GM12878 (cell line): ENCODE measurements around the gene VSTM4. TPM values are rescaled to one million over a fixed set of nuclear protein-coding genes. Genes with fewer than 3 reads are reported as not detected.

Source experiments
- ATAC-seq: fragments of 200-7000 bp; cut with Tn5 transposase; 3 replicates; pipeline ENCODE4 v1.9.1; 2020; ENCODE audit warnings: mild to moderate bottlenecking, moderate library complexity
- BruUV-seq: library from RNA; stranded (reverse); fragments of 400-500 nt; replicated peaks from 2 replicates; lab custom pipeline; 2021; lab: Mats Ljungman, UMichigan
- CTCF ChIA-PET: fragments of 300-600 bp; sonication (Branson Sonifier 250); formaldehyde crosslinking; extraction: SDS; loops from one replicate; lab custom pipeline; 2021; ENCODE audit warnings: inconsistent platforms; lab: Yijun Ruan, JAX
- POLR2A ChIA-PET: fragments of 350-600 bp; formaldehyde crosslinking; extraction: SDS; loops from one replicate; lab custom pipeline; 2021; ENCODE audit warnings: inconsistent platforms; lab: Charles Lee
- RAD21 ChIA-PET: fragments of 300-600 bp; sonication (Branson Sonifier 250); formaldehyde crosslinking; loops from one replicate; lab custom pipeline; 2023; ENCODE audit warnings: antibody characterized with exemption; ENCODE audit not compliant: unreplicated experiment; lab: Charles Lee
- SMC1A ChIA-PET: fragments of 300-600 bp; sonication (Branson Sonifier 250); formaldehyde crosslinking; loops from one replicate; lab custom pipeline; 2023; ENCODE audit not compliant: unreplicated experiment, uncharacterized antibody; lab: Charles Lee
- DNase-seq: peaks from one replicate; pipeline ENCODE4 v3.0.0-alpha.2; 2011; ENCODE audit warnings: low read depth, low spot score
- FAIRE-seq: peaks from 3 replicates; lab custom pipeline; 2011; peaks lifted over from hg19 to GRCh38; lab: Jason Lieb, UNC
- H2AFZ ChIP-seq: 2 replicates; pipeline ENCODE4 v1.6.0; 2011; ENCODE audit warnings: low read depth, low read length, control low read depth; ENCODE audit not compliant: control insufficient read depth
- H3K27ac ChIP-seq: 2 replicates; pipeline ENCODE4 v1.5.1; 2011; ENCODE audit warnings: control low read depth; ENCODE audit not compliant: control insufficient read depth, insufficient read depth
- H3K27me3 ChIP-seq, 2 experiments: replicated peaks in 1 of 2; 2 replicates each; pipeline versions ENCODE4 v1.6.0 to v1.6.1; 2011; ENCODE audit warnings: low read length in 1 of 2; ENCODE audit not compliant: control insufficient read depth in 2 of 2, insufficient read depth in 2 of 2
- H3K36me3 ChIP-seq, 2 experiments: 2 replicates each; pipeline ENCODE4 v1.5.1; 2011; ENCODE audit warnings: low read length in 1 of 2; ENCODE audit not compliant: control insufficient read depth in 2 of 2, insufficient read depth in 2 of 2
- H3K4me1 ChIP-seq: 2 replicates; pipeline ENCODE4 v1.6.1; 2011; ENCODE audit warnings: mild to moderate bottlenecking, low read length, moderate library complexity, mixed read lengths; ENCODE audit not compliant: control insufficient read depth, insufficient read depth
- H3K4me2 ChIP-seq: 2 replicates; pipeline ENCODE4 v1.6.0; 2011; ENCODE audit warnings: control low read depth; ENCODE audit not compliant: control insufficient read depth, insufficient read depth
- H3K4me3 ChIP-seq: fragments of 200-600 bp; sonication (generic); 2 replicates; pipeline ENCODE4 v1.5.1; 2016
- H3K79me2 ChIP-seq: 2 replicates; pipeline ENCODE4 v1.6.0; 2011; ENCODE audit warnings: low read length; ENCODE audit not compliant: control insufficient read depth, insufficient read depth
- H3K9ac ChIP-seq: 2 replicates; pipeline ENCODE4 v1.8.0; 2011; ENCODE audit warnings: low read length, control low read depth, mixed read lengths; ENCODE audit not compliant: control insufficient read depth, insufficient read depth
- H3K9me3 ChIP-seq: replicated peaks from 3 replicates; pipeline ENCODE4 v1.5.1; 2011; ENCODE audit warnings: mild to moderate bottlenecking, low read length; ENCODE audit not compliant: control insufficient read depth, insufficient read depth
- H4K20me1 ChIP-seq: 2 replicates; pipeline ENCODE4 v1.6.0; 2011; ENCODE audit not compliant: control insufficient read depth, insufficient read depth
- ATF7 ChIP-seq: fragments of 450-650 bp; IDR thresholded peaks from 2 replicates; pipeline ENCODE4 v1.6.1; 2016; ENCODE audit warnings: low read depth, mild to moderate bottlenecking
- HDAC6 ChIP-seq: fragments of 200-600 bp; sonication (generic); IDR thresholded peaks from one replicate; pipeline ENCODE4 v1.8.0; 2017; ENCODE audit warnings: antibody characterized with exemption; ENCODE audit not compliant: unreplicated experiment
- HDGF ChIP-seq: fragments of 450-650 bp; IDR thresholded peaks from 2 replicates; pipeline ENCODE4 v1.6.1; 2016; ENCODE audit warnings: antibody characterized with exemption
- IRF3 ChIP-seq: fragments of 450-650 bp; IDR thresholded peaks from 2 replicates; pipeline ENCODE4 v1.6.1; 2014; ENCODE audit warnings: mild to moderate bottlenecking
- IRF4 ChIP-seq: IDR thresholded peaks from 2 replicates; pipeline ENCODE4 v1.6.1; 2011; ENCODE audit warnings: low read depth, low read length
- JUNB ChIP-seq: IDR thresholded peaks from 2 replicates; pipeline ENCODE4 v1.6.1; 2016; ENCODE audit warnings: antibody characterized with exemption, mild to moderate bottlenecking
- NFYB ChIP-seq: IDR thresholded peaks from 2 replicates; pipeline ENCODE4 v1.6.1; 2011; ENCODE audit warnings: low read depth, mild to moderate bottlenecking, low read length, improper control_type of control experiment, moderate library complexity; ENCODE audit not compliant: insufficient read depth
- PAX5 ChIP-seq: IDR thresholded peaks from 2 replicates; pipeline ENCODE4 v1.6.1; 2011; ENCODE audit warnings: low read depth, low read length, borderline replicate concordance
- SPI1 ChIP-seq: IDR thresholded peaks from 2 replicates; pipeline ENCODE4 v1.6.1; 2011; ENCODE audit warnings: low read depth, mild to moderate bottlenecking, low read length, moderate library complexity, borderline replicate concordance; ENCODE audit not compliant: insufficient read depth
- STAT1 ChIP-seq: fragments of 450-650 bp; conservative IDR thresholded peaks from 2 replicates; pipeline ENCODE4 v1.6.1; 2014; ENCODE audit warnings: antibody characterized with exemption, mild to moderate bottlenecking
- SUZ12 ChIP-seq: fragments of 200-600 bp; sonication (generic); IDR thresholded peaks from one replicate; pipeline ENCODE4 v1.6.1; 2018; ENCODE audit warnings: antibody characterized with exemption, mild to moderate bottlenecking; ENCODE audit not compliant: unreplicated experiment
- TAF1 ChIP-seq: IDR thresholded peaks from 2 replicates; pipeline ENCODE4 v1.6.1; 2011; ENCODE audit warnings: mild to moderate bottlenecking, low read depth, low read length, borderline replicate concordance
- ZBTB4 ChIP-seq: fragments of 450-650 bp; formaldehyde crosslinking; IDR thresholded peaks from 2 replicates; pipeline ENCODE4 v1.4.0; 2022; ENCODE audit warnings: mild to moderate bottlenecking, moderate library complexity
- WGBS: methylation state at CpG from one replicate; pipeline ENCODE4 v1.1.6; 2016; ENCODE audit warnings: low lambda C conversion rate; ENCODE audit not compliant: insufficient replicate concordance, insufficient coverage; ENCODE audit errors: missing lambda C conversion rate; 5-methylcytosine and 5-hydroxymethylcytosine counted together
- in situ Hi-C: fragments of 300-500 bp; cut with MboI; formaldehyde crosslinking; loops from 9 replicates; pipeline ENCODE4 v1.14.3; 2018; ENCODE audit warnings: mixed read lengths
- intact Hi-C: fragments of 100-400 bp; cut with micrococcal nuclease; formaldehyde crosslinking; loops from one replicate; pipeline ENCODE4 v1.14.2; 2022; ENCODE audit not compliant: unreplicated experiment
- polyA plus RNA-seq, 11 experiments: library from polyadenylated mRNA; depleted of rRNA in 4 of 11; unstranded in 6 of 11; stranded (reverse) in 5 of 11; fragments of >200 nt; fragmentation: Nextera tagmentation in 4 of 11; fragmentation: Illumina TruSeq in 1 of 11; extraction: Ambion mirVana in 4 of 11; extraction: Trizol in 1 of 11; gene quantifications; 1 replicate in 1 of 11; 2 replicates in 10 of 11; pipeline versions ENCODE4 v1.2.1 to v1.2.3, GENCODE V29; 2011 to 2016; ENCODE audit warnings: inconsistent platforms in 2 of 11, missing spikeins in 2 of 11, low read depth in 1 of 11
- total RNA-seq, 4 experiments: library from RNA; depleted of rRNA in 3 of 4; stranded (reverse); fragments of >200 nt in 3 of 4; fragmentation: Illumina TruSeq in 1 of 4; extraction: Trizol in 1 of 4; gene quantifications; 2 replicates each; pipeline versions ENCODE4 v1.2.1 to v1.2.3, GENCODE V29; 2013 to 2021

The VSTM4 gene
- total and polyA plus RNA-seq, 10 of the 15 experiments (the other 5 are each of a cell fraction or from before 2014, with no cell fraction given) = 0.01 to 0.14 (median 0.02) TPM; not detected in 7

- intact Hi-C loops = no loop called here
- no TSS peak for BruUV-seq
- no peak for FAIRE-seq
These were observed 32.1 kb downstream of the VSTM4 start for GRCh38 chr10:49083261-49083660.

GRCh38 chr10:49082766-49083165 is 32.6 kb downstream of the VSTM4 start:
- H3K4me3 ChIP-seq = no peak overlapping the region
- ChIA-PET CTCF (no interaction called here), RAD21 (interaction anchor here (1.2 kb wide), 1 partner anchor 69 kb away, joined by 3 read pairs; no protein-coding TSS in a partner anchor), SMC1A (no interaction called here), POLR2A (no interaction called here)
- in situ Hi-C loops = no loop called here
- ATAC-seq (no peak), FAIRE-seq (no peak), DNase-seq (no peak)
- 41% methylated on average over 2 of the region's 2 CpGs for WGBS
- H3K9me3 ChIP-seq = peaks cover 2% of the 10 kb centered on the region; the same call in 1 of the 3 replicates
- no peaks in the 10 kb centered on the region for H3K4me1 ChIP-seq
- H2AFZ ChIP-seq = no peak overlapping the region
- H4K20me1 ChIP-seq = no peaks in the 10 kb centered on the region
- BruUV-seq = no TSS peak
- H3K4me2 ChIP-seq = no peak overlapping the region
- H3K9ac ChIP-seq = no peak overlapping the region
- H3K27ac ChIP-seq = no peak overlapping the region
- no peaks in the 10 kb centered on the region; a peak in 1 of 4 replicates for H3K27me3 ChIP-seq
- no peaks in the 10 kb centered on the region for H3K79me2 ChIP-seq
- no peaks in the 10 kb centered on the region for H3K36me3 ChIP-seq
- intact Hi-C loops = no loop called here
- TF ChIP-seq SUZ12 = no peak
- TF ChIP-seq PAX5 = no peak
- TF ChIP-seq TAF1 = no peak
- TF ChIP-seq IRF3 = no peak
- TF ChIP-seq HDAC6 = no peak
- TF ChIP-seq NFYB = no peak
- TF ChIP-seq JUNB = no peak
- no peak for TF ChIP-seq IRF4
- no peak for TF ChIP-seq ATF7
- no peak for TF ChIP-seq HDGF
- TF ChIP-seq STAT1 = no peak
- no peak for TF ChIP-seq ZBTB4

More at GRCh38 chr10:49083261-49083660, 32.1 kb downstream of the VSTM4 start:
- H4K20me1 ChIP-seq = no peaks in the 10 kb centered on the region
- H3K36me3 ChIP-seq = no peaks in the 10 kb centered on the region
- H3K9me3 ChIP-seq = peaks cover 2% of the 10 kb centered on the region; the same call in 1 of the 3 replicates
- H3K79me2 ChIP-seq = no peaks in the 10 kb centered on the region
- ChIA-PET RAD21 (interaction anchor here (1.2 kb wide), 1 partner anchor 69 kb away, joined by 3 read pairs; no protein-coding TSS in a partner anchor), SMC1A (no interaction called here), POLR2A (no interaction called here), CTCF (no interaction called here)
- H3K4me2 ChIP-seq = no peak overlapping the region
- ATAC-seq (no peak; the same call in 2 of the 3 replicates), DNase-seq (no peak)
- H3K4me3 ChIP-seq = no peak overlapping the region
- in situ Hi-C loops = no loop called here
- no peaks in the 10 kb centered on the region; a peak in 1 of 4 replicates for H3K27me3 ChIP-seq
- H3K4me1 ChIP-seq = no peaks in the 10 kb centered on the region
- TF ChIP-seq SPI1 (peak; percentile 46; the same call in 1 of the 2 replicates), HDAC6 (no peak)
- H3K9ac ChIP-seq = no peak overlapping the region
- no peak overlapping the region for H2AFZ ChIP-seq
- WGBS = 58% methylated on average over 8 of the region's 8 CpGs
- H3K27ac ChIP-seq = no peak overlapping the region
